Hepatic stellate cell (primary cell): ENCODE data around the gene MMP14.

ENCODE experiments used
- DNase-seq: peaks from one replicate; pipeline ENCODE4 v3.0.0; 2011; ENCODE audit warnings: low spot score

Gene MMP14

DNA sequence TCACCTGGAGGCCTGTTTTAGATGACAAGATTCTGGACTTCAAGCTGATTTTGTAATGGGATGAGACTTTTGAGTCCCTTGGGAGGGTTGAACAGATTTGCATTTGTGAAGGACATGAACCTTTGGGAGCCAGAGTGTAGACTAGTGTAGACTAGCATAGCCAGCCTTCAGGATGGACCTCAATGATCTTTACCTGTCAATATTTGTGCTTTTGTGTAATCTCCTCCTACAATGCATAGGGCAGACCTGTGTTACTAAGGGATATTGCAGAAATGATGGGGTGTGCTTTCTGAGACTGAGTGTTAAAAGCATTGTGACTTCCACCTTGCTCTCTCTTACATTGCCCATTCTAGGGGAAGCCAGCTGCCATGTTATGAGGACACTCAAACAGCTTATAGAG lies 25.3 kb downstream of the MMP14 start:
- no peak for DNase-seq

DNA sequence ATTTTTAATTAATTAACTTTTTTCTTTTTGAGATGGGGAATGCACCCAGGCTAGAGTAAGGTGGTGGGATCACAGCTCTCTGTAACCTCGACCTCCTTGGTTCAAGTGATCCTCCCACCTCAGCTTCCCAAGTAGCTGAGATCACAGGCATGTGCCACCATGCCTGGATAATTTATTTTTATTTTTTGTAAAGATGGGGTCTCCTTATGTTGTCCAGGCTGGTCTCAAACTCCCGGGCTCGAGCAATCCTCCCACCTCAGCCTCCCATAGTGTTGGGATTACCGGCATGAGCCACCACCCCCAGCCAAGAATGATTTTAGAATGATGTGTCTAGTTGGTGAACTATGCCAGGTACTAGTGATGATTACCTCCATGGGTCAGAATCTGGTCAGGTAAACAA lies 28.6 kb downstream of the MMP14 start:
- DNase-seq, result no peak

DNA sequence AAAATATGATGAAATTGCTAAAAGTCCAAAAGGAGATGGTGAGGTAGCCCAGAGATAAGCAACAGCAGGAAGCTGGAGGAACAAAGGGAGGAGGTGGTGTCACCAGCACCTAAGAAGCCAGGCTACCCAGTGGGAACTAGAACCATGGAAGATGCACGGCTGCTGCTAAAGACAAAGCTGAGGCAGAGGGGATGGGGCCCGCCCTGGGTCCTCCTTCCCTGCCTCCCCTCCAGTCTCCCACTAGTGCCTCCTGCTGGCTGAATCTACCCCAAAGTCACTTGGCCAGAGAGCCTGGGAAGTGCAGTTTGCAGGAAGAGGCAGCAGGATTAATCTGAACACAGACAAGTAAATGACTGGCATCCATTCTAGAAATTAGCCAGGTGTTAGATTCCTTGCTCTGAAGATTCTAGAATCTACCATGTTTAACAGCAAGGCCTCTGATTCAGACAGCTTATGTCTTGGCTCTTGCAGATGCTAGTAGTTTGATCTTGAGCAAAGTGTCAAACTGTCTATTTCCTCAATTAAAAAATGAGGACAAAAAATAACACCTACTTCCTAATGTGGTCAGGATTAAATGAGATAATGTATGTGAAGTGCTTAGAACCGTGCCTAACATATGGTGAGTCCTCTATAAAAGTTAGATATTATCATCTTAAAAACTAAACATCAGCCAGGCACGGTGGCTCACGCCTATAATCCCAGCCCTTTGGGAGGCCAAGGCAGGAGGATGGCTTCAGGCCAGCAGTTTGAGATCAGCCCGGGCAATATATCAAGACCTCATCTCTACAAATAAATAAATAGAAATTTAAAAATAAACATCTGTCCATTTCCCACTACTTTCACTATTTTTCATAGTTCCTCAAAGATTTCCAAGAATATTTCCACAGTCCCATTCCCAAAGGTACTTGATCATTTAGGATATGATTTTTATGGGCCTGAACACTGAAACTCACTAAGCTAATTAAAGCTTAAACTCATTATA lies 29.3 kb downstream of the MMP14 start:
- no peak for DNase-seq

DNA sequence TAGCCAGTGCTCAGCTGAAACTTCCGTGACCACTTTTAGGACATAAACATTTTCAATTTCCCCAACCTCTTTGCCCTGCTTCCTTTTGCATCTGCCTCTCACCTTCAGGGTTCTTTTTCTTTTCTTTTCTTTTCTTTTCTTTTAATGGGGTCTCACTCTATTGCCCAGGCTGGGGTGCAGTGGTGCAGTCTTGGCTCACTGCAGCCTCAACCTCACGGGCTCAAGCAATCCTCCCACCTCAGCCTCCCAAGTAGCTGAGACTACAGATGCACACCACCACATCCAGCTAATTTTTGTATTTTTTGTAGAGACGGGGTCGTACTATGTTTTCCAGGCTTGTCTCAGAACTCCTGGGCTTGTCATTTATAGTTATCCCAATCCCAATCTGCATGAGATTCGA lies 30.5 kb downstream of the MMP14 start:
- no peak for DNase-seq

DNA sequence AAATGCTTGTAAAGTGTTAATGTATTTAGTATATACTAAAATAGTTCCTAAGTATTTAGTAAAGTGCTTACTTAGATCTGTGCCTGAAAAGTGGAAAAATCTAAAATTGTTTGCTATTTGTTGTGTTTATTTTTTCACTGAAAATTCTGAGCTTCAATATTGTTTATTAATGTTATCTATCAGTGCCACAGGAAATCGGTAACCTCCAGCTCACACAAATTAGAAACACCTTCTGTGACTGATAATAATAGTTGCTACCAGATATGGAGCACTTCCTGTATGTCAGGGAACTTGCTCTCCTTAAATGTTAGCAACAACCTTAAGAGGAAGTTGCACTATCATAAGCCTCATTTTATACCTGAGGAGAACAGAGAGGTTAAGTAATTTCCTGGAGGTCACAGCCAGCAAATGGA lies 34.4 kb downstream of the MMP14 start:
- no peak for DNase-seq

DNA sequence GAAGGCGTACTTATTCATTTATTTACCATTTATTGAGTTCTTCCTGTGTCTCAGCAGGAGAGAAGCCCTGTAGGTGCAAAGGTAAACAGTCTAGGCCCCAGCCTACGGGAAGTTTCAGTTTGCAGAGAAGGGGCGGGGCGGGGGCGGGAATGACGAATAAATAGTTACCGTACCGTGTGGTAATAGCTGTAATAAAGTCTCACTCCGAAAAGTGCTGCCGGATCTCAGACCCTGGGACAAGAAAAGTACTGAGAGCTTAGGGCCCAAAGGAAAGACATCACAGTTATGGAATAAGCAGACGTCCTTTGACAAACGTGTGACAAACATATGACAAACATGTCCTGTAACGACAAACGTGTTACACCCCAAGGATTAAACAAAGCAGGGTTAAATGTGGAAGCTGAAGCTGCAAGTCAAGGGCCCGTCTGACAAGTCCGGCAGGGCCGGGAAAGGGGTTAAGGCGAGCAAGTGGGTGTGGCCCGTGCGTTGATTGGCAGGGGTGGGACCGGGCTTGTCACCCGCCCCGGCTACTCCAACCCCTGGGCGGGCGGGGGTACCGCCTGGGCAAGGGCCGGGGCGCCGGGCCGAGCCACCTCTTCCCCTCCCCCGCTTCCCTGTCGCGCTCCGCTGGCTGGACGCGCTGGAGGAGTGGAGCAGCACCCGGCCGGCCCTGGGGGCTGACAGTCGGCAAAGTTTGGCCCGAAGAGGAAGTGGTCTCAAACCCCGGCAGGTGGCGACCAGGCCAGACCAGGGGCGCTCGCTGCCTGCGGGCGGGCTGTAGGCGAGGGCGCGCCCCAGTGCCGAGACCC lies 35.0 kb downstream of the MMP14 start, which contains the start of gene LRP10:
Gene LRP10 (plus strand): TSS at position 517 of the 809 bp plus-strand sequence. CDS start 564 bp downstream, outside the sequence.
- peak; percentile 80 for DNase-seq

DNA sequence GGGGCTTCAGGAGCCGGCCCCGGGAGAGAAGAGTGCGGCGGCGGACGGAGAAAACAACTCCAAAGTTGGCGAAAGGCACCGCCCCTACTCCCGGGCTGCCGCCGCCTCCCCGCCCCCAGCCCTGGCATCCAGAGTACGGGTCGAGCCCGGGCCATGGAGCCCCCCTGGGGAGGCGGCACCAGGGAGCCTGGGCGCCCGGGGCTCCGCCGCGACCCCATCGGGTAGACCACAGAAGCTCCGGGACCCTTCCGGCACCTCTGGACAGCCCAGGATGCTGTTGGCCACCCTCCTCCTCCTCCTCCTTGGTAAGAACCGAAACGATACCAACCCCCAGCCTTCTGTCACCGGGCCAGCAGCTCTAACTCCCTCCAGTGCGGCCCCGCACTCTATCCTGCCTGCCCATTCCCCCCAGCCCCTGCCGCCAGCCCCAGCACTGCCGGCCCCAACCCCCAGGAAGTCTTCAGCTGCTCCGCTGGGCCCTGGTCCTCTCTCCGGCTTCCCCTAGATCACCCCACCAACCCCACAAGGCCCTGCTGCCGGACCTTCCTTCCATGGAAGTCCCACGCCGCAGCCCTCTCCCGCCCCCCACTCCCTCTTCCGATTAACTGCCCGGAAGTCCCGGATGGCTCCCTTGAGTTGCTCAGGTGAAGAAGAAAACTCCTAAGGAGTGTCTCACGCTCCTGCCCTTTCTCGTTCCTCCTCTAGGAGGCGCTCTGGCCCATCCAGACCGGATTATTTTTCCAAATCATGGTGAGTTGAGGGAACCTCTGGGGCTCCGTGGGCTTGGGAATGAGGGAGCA lies 35.8 kb downstream of the MMP14 start:
- peak; percentile 82 for DNase-seq

DNA sequence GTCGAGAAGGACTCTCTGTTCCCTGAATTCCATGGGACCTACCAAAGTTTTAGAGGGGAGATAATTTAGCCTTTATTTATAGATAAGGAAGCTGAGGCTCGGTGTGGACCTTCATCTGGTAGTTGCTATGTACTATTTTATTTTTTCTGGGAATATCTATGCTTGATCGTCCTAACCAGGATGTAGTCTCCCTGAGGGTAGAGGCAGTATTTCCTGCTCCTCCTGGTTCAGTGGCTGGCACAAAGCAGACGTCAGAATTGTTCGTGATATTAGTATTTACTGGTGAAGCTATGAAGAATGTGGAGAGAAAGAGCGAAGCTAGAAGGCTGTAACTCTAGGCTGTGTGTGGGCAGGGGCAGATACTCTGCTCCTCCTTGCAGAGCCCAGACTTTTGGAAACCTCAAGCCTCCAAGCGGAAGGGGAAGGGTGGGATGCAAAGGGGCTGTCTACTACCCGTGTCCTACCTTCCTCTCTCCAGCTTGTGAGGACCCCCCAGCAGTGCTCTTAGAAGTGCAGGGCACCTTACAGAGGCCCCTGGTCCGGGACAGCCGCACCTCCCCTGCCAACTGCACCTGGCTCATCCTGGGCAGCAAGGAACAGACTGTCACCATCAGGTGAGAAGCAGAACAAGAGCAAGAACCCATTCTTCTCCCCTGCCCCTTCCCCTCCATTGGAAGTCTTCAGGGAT lies 36.6 kb downstream of the MMP14 start:
- DNase-seq, result no peak

DNA sequence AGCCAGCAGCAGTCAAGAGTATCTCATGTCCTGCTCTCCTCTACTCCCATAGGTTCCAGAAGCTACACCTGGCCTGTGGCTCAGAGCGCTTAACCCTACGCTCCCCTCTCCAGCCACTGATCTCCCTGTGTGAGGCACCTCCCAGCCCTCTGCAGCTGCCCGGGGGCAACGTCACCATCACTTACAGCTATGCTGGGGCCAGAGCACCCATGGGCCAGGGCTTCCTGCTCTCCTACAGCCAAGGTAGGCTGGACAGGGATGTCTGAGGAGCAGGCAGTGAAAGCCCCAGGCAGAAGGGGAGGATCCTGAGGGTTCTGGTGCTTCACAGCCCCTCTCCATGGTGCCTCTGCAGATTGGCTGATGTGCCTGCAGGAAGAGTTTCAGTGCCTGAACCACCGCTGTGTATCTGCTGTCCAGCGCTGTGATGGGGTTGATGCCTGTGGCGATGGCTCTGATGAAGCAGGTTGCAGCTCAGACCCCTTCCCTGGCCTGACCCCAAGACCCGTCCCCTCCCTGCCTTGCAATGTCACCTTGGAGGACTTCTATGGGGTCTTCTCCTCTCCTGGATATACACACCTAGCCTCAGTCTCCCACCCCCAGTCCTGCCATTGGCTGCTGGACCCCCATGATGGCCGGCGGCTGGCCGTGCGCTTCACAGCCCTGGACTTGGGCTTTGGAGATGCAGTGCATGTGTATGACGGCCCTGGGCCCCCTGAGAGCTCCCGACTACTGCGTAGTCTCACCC lies 38.8 kb downstream of the MMP14 start:
- no peak for DNase-seq

DNA sequence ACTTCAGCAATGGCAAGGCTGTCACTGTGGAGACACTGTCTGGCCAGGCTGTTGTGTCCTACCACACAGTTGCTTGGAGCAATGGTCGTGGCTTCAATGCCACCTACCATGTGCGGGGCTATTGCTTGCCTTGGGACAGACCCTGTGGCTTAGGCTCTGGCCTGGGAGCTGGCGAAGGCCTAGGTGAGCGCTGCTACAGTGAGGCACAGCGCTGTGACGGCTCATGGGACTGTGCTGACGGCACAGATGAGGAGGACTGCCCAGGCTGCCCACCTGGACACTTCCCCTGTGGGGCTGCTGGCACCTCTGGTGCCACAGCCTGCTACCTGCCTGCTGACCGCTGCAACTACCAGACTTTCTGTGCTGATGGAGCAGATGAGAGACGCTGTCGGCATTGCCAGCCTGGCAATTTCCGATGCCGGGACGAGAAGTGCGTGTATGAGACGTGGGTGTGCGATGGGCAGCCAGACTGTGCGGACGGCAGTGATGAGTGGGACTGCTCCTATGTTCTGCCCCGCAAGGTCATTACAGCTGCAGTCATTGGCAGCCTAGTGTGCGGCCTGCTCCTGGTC lies 39.4 kb downstream of the MMP14 start:
- no peak for DNase-seq

DNA sequence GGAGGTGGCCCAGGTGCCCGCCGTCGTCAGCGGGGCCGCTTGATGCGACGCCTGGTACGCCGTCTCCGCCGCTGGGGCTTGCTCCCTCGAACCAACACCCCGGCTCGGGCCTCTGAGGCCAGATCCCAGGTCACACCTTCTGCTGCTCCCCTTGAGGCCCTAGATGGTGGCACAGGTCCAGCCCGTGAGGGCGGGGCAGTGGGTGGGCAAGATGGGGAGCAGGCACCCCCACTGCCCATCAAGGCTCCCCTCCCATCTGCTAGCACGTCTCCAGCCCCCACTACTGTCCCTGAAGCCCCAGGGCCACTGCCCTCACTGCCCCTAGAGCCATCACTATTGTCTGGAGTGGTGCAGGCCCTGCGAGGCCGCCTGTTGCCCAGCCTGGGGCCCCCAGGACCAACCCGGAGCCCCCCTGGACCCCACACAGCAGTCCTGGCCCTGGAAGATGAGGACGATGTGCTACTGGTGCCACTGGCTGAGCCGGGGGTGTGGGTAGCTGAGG lies 40.7 kb downstream of the MMP14 start:
- no peak for DNase-seq

DNA sequence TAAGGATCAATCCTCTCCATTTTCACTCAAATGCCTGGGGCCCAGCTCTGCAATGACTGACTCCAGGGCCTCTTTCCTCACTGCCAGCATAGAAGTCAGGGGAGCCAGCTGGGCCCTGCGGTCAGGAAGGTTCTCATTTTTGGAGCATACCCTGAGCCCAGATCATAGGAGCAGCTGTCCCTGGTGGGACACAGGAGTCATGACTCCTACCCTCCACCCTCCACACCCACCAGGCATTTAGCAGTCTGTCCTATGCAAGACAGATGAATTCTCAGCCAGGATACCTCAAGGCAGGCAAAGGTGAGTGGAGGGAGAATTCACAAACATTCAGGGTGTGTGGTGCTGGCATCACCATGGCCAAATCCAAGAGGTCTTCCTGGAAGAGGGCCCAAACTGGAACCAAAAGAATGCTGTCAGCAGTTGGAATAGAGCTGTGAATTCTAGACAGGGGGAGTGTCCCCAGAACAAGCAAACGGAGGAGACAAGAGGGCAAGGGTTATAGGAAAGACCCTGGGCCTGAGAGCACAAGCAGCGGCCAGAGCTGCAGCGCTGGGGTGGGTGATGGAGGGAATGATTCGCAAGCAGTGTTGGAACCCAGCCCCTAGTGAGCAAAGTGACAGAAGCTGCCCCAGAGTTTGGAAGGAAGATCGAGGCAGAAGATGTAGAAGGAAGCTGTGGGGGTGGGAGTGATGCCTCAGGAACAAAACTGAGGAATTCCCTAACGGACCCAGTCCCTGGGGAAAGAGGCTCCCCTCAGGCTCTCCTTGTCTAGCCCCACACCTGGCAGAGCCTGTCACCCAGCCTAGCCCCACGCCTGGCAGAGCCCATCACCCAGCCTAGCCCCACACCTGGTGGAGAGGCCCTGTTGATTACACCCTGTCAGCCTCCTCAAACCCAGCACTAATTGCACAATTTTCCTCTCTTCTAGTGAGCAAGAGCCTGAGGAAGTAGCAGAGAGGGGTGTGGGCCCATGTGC lies 42.2 kb downstream of the MMP14 start:
- no peak for DNase-seq

DNA sequence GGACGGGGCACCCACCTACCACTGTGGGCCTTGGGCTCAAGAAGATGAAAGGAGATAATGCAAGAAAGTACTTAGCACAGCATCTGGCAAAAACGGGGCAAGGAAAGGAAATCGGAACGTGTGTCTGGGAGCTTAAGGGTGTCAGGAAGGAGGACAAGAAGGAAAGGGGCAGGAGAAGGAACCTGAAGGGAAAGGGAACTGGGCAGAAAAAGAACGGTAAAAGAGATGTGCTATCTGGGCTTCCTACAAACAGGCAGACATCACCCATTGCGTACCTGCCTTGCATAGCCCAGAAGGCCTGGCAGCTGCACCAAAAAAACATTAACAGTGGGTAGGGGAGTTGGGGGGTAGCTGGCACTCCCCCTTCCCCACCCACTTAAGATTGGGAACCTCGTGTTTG lies 45.7 kb downstream of the MMP14 start:
- DNase-seq, result no peak

DNA sequence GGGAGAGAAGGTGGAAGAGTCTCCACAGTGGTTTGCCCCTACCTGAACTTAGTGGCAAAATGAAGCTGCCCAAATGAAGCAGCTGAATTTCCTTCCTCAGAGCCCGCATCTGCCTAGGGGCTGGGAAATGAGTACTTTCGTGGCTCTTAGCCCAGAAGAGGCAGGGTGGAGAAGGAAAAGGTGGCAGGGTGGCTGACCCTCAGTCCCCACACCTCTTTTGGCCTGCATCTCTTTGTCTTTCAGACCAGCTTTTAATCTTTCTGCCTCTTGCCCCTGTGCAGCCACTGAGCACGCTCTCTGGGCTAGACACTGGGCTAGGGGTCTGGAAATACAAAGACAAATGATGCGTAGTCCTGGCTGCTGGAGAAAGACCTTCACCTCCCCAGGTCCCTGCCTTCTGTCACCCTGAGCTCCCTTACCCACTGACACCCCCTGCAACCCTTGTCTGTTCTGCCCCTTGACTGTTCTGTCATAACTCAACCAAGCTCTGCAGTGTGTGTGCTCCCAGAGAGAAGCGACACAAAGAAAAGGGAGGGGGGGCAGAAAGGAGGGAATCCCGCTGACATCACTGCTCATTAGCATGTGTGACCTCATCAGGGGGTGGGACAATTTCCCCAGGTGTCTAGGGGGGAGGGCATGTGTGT lies 46.3 kb downstream of the MMP14 start:
- peak; percentile 74 for DNase-seq

DNA sequence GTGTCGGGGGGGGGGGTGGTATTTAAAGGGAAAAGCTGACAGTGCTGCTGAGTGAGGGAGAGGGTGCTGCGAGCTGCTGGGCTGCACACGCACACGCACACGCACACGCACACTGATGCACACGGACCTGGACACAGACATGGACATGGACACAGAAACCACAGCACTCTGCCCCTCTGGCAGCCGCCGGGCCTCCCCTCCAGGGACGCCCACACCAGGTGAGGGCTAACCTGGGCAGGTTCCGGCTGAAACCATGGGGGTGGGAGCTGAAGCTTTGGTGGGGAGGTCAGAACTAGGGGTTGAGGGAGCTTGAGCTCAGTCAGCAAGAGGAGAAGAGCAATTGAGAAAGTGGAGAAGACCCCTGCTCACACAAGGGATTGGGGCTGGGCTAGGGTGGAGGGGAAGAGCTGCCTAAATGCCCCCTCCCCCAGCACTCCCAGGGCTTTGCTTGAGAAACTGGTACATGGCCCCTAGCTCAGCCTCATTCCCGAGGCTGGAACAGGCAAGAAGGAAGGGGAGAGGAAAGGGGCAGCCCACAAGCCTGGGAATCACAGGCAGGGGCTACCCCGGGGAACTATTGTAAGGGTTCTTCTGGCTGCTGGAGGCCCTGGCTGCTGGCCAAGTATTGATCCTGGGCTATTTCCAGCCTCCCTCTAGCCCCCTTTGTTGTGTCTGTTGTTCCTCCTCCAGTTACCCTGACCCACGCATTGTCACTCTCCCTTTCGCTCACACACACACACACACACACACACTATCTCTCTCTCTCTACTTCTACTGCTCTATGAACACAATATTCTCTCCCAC lies 47.0 kb downstream of the MMP14 start, which contains the start of gene REM2:
Gene REM2 (plus strand): TSS at position 50 of the 804 bp plus-strand sequence. CDS start 66 bp downstream, at position 116.
- DNase-seq, result no peak

DNA sequence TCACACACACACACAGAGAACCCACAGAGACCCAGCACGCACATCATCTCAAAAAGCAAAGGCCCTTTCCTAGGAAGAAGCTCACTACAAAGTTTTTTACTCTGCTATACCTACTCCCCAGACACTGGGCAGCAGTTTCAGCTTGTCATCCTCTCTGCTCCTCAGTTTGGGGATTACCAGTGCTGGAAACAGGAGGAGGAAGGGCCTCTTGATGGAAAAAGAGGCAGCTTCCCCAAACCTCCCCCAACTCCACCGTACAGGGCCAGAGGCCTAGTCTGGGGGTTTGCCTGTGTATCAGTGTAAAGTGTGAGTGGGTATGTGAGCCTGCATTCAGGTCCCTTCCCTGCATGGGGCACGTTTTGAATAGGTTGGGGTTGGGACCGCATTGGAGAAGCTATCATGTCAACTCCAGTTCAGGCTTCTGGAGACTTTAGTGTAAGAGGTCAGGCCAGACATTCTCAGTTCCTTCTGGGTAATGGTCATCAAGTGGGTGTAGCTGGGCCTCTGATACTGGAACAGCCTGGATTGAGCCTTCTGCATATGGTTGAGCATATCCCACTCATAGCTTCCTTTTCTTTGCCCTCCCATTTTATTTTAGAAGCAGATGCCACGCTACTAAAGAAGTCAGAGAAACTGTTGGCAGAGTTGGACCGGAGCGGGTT lies 47.8 kb downstream of the MMP14 start:
- DNase-seq, result no peak
